OCI-LY3 (cell line): ENCODE results near the gene SPON1.
"Not testable (repeated sequence)": the region's sequence is repeated elsewhere in the genome, so short reads cannot be mapped to it uniquely, and the experiment has no call there.

Source experiments
- H2AFZ ChIP-seq: fragments of 200-600, 300-600 bp; shearing (Covaris generic); 2 replicates; pipeline ENCODE4 v1.6.0; 2014; ENCODE audit warnings: antibody characterized with exemption, low read depth, low read length
- H3K27ac ChIP-seq: fragments of 200-600, 300-600 bp; sonication (generic); 2 replicates; pipeline ENCODE4 v1.5.1; 2014; ENCODE audit warnings: mild to moderate bottlenecking, low read length, moderate library complexity, mixed read lengths
- H3K27me3 ChIP-seq: fragments of 200-600, 300-600 bp; sonication (generic); 2 replicates; pipeline ENCODE4 v1.6.1; 2014; ENCODE audit warnings: low read depth, low read length, mixed read lengths
- H3K36me3 ChIP-seq: fragments of 200-600, 300-600 bp; sonication (generic); replicated peaks from 2 replicates; pipeline ENCODE3; 2014; ENCODE audit warnings: low read depth, low read length, mixed read lengths
- H3K4me1 ChIP-seq: fragments of 300-600, 200-600 bp; sonication (generic); 2 replicates; pipeline ENCODE4 v1.6.1; 2014; ENCODE audit warnings: low read length, mixed read lengths
- H3K4me2 ChIP-seq: fragments of 200-600, 300-600 bp; sonication (generic); 2 replicates; pipeline ENCODE4 v1.6.1; 2014; ENCODE audit warnings: low read length, mixed read lengths
- H3K4me3 ChIP-seq: fragments of 300-600, 200-600 bp; sonication (generic); 2 replicates; pipeline ENCODE4 v1.5.1; 2014; ENCODE audit warnings: antibody characterized with exemption, mild to moderate bottlenecking, low read length, moderate library complexity
- H3K79me2 ChIP-seq: fragments of 300-600, 200-600 bp; shearing (Covaris generic); 2 replicates; pipeline ENCODE4 v1.6.1; 2014; ENCODE audit warnings: mild to moderate bottlenecking, low read length, mixed read lengths
- H3K9ac ChIP-seq: fragments of 300-600, 200-600 bp; shearing (Covaris generic); 2 replicates; pipeline ENCODE4 v1.6.0; 2014; ENCODE audit warnings: mild to moderate bottlenecking, low read length, moderate library complexity
- H3K9me3 ChIP-seq: fragments of 200-600, 300-600 bp; shearing (Covaris generic); 2 replicates; pipeline ENCODE4 v1.6.1; 2014; ENCODE audit warnings: low read length, mixed read lengths; ENCODE audit not compliant: insufficient read depth
- H4K20me1 ChIP-seq: fragments of 200-600, 300-600 bp; sonication (generic); 2 replicates; pipeline ENCODE4 v1.6.1; 2016; ENCODE audit warnings: low read length, mixed read lengths; ENCODE audit not compliant: insufficient read depth
- CTCF ChIP-seq: fragments of 200-600, 300-600 bp; sonication (generic); IDR thresholded peaks from 2 replicates; pipeline ENCODE4 v1.5.1; 2014; ENCODE audit warnings: antibody characterized with exemption, low read length, low read depth
- EZH2phosphoT487 ChIP-seq: fragments of 200-600 bp; shearing (Covaris generic); IDR thresholded peaks from 2 replicates; pipeline ENCODE4 v1.6.1; 2018; ENCODE audit warnings: antibody characterized with exemption, mixed run types, low read depth

Gene SPON1

GRCh38 chr11:13931356-13931755, 31.2 kb upstream of the SPON1 start:
- H3K79me2 ChIP-seq = no peaks in the 10 kb centered on the region
- no peak overlapping the region for H3K9ac ChIP-seq
- no peaks in the 10 kb centered on the region for H4K20me1 ChIP-seq
- no peaks in the 10 kb centered on the region for H3K9me3 ChIP-seq
- H3K4me2 ChIP-seq = no peak overlapping the region
- H3K4me1 ChIP-seq = no peaks in the 10 kb centered on the region
- no peak overlapping the region for H3K27ac ChIP-seq
- TF ChIP-seq CTCF (no peak), EZH2phosphoT487 (no peak)
- H3K4me3 ChIP-seq = no peak overlapping the region
- 0 out of 2 replicates have a peak, but pooled peaks cover 6% of the 10 kb centered on the region for H3K27me3 ChIP-seq
- H3K36me3 ChIP-seq = no peaks in the 10 kb centered on the region
- H2AFZ ChIP-seq = no peak overlapping the region

DNA sequence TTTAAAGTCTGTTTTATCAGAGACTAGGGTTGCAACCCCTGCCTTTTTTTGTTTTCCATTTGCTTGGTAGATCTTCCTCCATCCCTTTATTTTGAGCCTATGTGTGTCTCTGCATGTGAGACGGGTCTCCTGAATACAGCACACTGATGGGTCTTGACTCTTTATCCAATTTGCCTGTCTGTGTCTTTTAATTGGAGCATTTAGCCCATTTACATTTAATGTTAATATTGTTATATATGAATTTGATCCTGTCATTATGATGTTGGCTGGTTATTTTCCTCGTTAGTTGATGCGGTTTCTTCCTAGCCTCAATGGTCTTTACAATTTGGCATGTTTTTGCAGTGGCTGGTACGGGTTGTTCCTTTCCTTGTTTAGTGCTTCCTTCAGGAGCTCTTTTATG, 25.4 kb upstream of the SPON1 start:
- not testable (repeated sequence) for H3K9me3 ChIP-seq, H3K4me2 ChIP-seq, H3K36me3 ChIP-seq, H3K9ac ChIP-seq, H3K4me1 ChIP-seq, H2AFZ ChIP-seq, H3K27ac ChIP-seq, H3K79me2 ChIP-seq, H3K4me3 ChIP-seq, H3K27me3 ChIP-seq, H4K20me1 ChIP-seq

- H3K4me3 ChIP-seq, H3K36me3 ChIP-seq, H3K9me3 ChIP-seq, H3K4me2 ChIP-seq, H3K27ac ChIP-seq, H3K4me1 ChIP-seq, H3K27me3 ChIP-seq, H3K9ac ChIP-seq, H3K79me2 ChIP-seq, H4K20me1 ChIP-seq, H2AFZ ChIP-seq: not testable (repeated sequence)
Measured at GRCh38 chr11:13938829-13939228, 23.7 kb upstream of the SPON1 start.

- no peak overlapping the region for H3K4me3 ChIP-seq
- no peak overlapping the region for H2AFZ ChIP-seq
- H3K36me3 ChIP-seq = no peaks in the 10 kb centered on the region
- H3K79me2 ChIP-seq = no peaks in the 10 kb centered on the region
- H3K4me1 ChIP-seq = no peaks in the 10 kb centered on the region
- H3K27ac ChIP-seq = no peak overlapping the region
- no peaks in the 10 kb centered on the region for H3K27me3 ChIP-seq
- TF ChIP-seq EZH2phosphoT487 = no peak
- no peak for TF ChIP-seq CTCF
- no peaks in the 10 kb centered on the region for H3K9me3 ChIP-seq
- H3K9ac ChIP-seq = no peak overlapping the region
- H3K4me2 ChIP-seq = no peak overlapping the region
- H4K20me1 ChIP-seq = no peaks in the 10 kb centered on the region
Measured at GRCh38 chr11:13939961-13940906, 22.3 kb upstream of the SPON1 start.

DNA sequence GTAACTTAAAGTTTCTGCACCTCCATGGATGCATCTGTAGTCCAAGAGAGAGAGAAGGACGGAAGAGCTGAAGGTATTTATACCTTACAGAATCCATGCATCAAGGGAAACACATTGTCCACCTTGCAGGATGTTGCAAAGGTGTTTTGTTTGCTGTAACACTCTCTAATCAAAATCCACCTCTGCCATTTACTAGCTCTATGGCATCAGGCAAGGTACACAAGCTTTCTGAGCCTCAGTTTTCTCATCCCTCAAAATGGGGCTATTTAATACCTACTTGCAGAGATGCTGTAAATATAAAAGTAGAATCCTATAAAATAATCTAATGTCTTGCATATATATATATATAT, 21.6 kb upstream of the SPON1 start:
- Histone ChIP-seq H3K4me2 (no peak overlapping the region), H3K79me2 (no peaks in the 10 kb centered on the region), H2AFZ (no peak overlapping the region), H3K36me3 (no peaks in the 10 kb centered on the region), H3K4me3 (no peak overlapping the region), H3K9ac (no peak overlapping the region), H3K27ac (no peak overlapping the region), H3K4me1 (no peaks in the 10 kb centered on the region), H3K27me3 (no peaks in the 10 kb centered on the region), H4K20me1 (no peaks in the 10 kb centered on the region), H3K9me3 (no peaks in the 10 kb centered on the region)
- no peak for TF ChIP-seq EZH2phosphoT487
- no peak for TF ChIP-seq CTCF
